B cell (primary cell): ENCODE results near the gene FEV. TPM values are rescaled to one million over a fixed set of nuclear protein-coding genes. Genes with fewer than 3 reads are reported as not detected.

Source experiments
- ATAC-seq: fragments of 200-7000 bp; cut with Tn5 transposase; one replicate; pipeline ENCODE4 v1.10.0; 2021; ENCODE audit warnings: low read depth, mild to moderate bottlenecking, moderate number of reproducible peaks, moderate library complexity
- CTCF ChIA-PET: fragments of 350-600 bp; sonication (Branson Sonifier 250); formaldehyde crosslinking; loops from one replicate; lab custom pipeline; 2021; ENCODE audit warnings: antibody characterized with exemption, inconsistent platforms; lab: Charles Lee
- POLR2A ChIA-PET: fragments of 350-600 bp; sonication (Branson Sonifier 250); formaldehyde crosslinking; loops from one replicate; lab custom pipeline; 2021; ENCODE audit warnings: antibody characterized with exemption; lab: Charles Lee
- DNase-seq: peaks from one replicate; pipeline ENCODE4 v3.0.0; 2013
- H2AFZ ChIP-seq: 2 replicates; pipeline ENCODE4 v1.6.1; 2012; ENCODE audit warnings: mild to moderate bottlenecking, low read depth, low read length; ENCODE audit not compliant: insufficient read depth, poor library complexity, severe bottlenecking
- H3K27ac ChIP-seq, 2 donors: 1 replicate in 1 of 2; 2 replicates in 1 of 2; pipeline ENCODE4 v1.5.1; 2012 to 2013; ENCODE audit warnings: low read length in 2 of 2, mild to moderate bottlenecking in 2 of 2, moderate library complexity in 1 of 2
- H3K27me3 ChIP-seq, 4 experiments: fragments of 200-600 bp in 1 of 4; sonication (generic) in 1 of 4; replicated peaks in 1 of 4; 1 replicate in 2 of 4; 2 replicates in 2 of 4; pipeline versions ENCODE4 v1.6.1 to v1.7.0; 2013 to 2016; ENCODE audit warnings: low read length in 3 of 4, mild to moderate bottlenecking in 2 of 4, mixed read lengths in 1 of 4, moderate library complexity in 1 of 4; ENCODE audit not compliant: insufficient read depth in 4 of 4, control insufficient read depth in 3 of 4; ENCODE audit errors: control extremely low read depth in 1 of 4
- H3K36me3 ChIP-seq, 2 experiments: replicated peaks in 1 of 2; 1 replicate in 1 of 2; 2 replicates in 1 of 2; pipeline versions ENCODE4 v1.6.1 to v1.7.1; 2013; ENCODE audit warnings: low read length in 1 of 2; ENCODE audit not compliant: insufficient read depth in 2 of 2, control insufficient read depth in 1 of 2; ENCODE audit errors: control extremely low read depth in 1 of 2, extremely low read depth in 1 of 2
- H3K4me1 ChIP-seq, 2 donors: fragments of 200-600 bp in 1 of 2; sonication (generic) in 1 of 2; 1 replicate in 1 of 2; 2 replicates in 1 of 2; pipeline versions ENCODE4 v1.5.1 to v1.6.1; 2013 to 2017; ENCODE audit warnings: low read length in 2 of 2; ENCODE audit not compliant: control insufficient read depth in 2 of 2, insufficient read depth in 2 of 2
- H3K4me2 ChIP-seq: replicated peaks from 2 replicates; pipeline ENCODE3; 2012; ENCODE audit warnings: mild to moderate bottlenecking, low read depth, low read length; ENCODE audit not compliant: poor library complexity, severe bottlenecking
- H3K4me3 ChIP-seq, 5 experiments: fragments of 200-600 bp in 1 of 5; sonication (generic) in 1 of 5; 1 replicate in 3 of 5; 2 replicates in 2 of 5; pipeline versions ENCODE4 v1.5.1 to v1.7.0; 2011 to 2016; ENCODE audit warnings: low read length in 4 of 5, mild to moderate bottlenecking in 4 of 5, low read depth in 2 of 5, control low read depth in 1 of 5, moderate library complexity in 1 of 5; ENCODE audit not compliant: insufficient read depth in 1 of 5; ENCODE audit errors: control extremely low read depth in 1 of 5, extremely low read depth in 1 of 5
- H3K79me2 ChIP-seq: fragments of 200-600 bp; sonication (generic); one replicate; pipeline ENCODE4 v1.6.0; 2016; ENCODE audit warnings: low read length; ENCODE audit not compliant: control insufficient read depth, insufficient read depth
- H3K9ac ChIP-seq: fragments of 200-600 bp; sonication (generic); 2 replicates; pipeline ENCODE4 v1.6.1; 2017; ENCODE audit warnings: mild to moderate bottlenecking, low read length, moderate library complexity
- H3K9me3 ChIP-seq, 3 donors: one replicate each; pipeline versions ENCODE4 v1.6.1 to v1.7.1; 2013; ENCODE audit warnings: low read length in 2 of 3; ENCODE audit not compliant: control insufficient read depth in 2 of 3, insufficient read depth in 1 of 3; ENCODE audit errors: control extremely low read depth in 1 of 3
- H4K20me1 ChIP-seq: 2 replicates; pipeline ENCODE4 v1.6.0; 2012; ENCODE audit warnings: mild to moderate bottlenecking, low read length; ENCODE audit not compliant: insufficient read depth, control insufficient read depth, poor library complexity, severe bottlenecking
- H3K27ac Mint-ChIP-seq: one replicate; pipeline ENCODE4 v1.8.0; 2021; ENCODE audit warnings: mixed read lengths
- H3K27me3 Mint-ChIP-seq: one replicate; pipeline ENCODE4 v1.8.0; 2021; ENCODE audit warnings: mixed read lengths
- H3K4me1 Mint-ChIP-seq: one replicate; pipeline ENCODE4 v1.8.0; 2021; ENCODE audit warnings: mixed read lengths
- H3K4me3 Mint-ChIP-seq: one replicate; pipeline ENCODE4 v1.8.0; 2021; ENCODE audit warnings: mixed read lengths
- H3K9me3 Mint-ChIP-seq: one replicate; pipeline ENCODE4 v1.8.0; 2022; ENCODE audit warnings: mixed read lengths; ENCODE audit not compliant: insufficient read depth
- CTCF ChIP-seq: fragments of 200-600 bp; IDR thresholded peaks from one replicate; pipeline ENCODE4 v1.8.0; 2022; ENCODE audit warnings: antibody characterized with exemption, mild to moderate bottlenecking
- EZH2 ChIP-seq: IDR thresholded peaks from 2 replicates; pipeline ENCODE4 v1.6.1; 2012; ENCODE audit warnings: borderline replicate concordance, low read depth, mild to moderate bottlenecking, moderate library complexity, low read length; ENCODE audit not compliant: insufficient read depth, poor library complexity, severe bottlenecking
- WGBS: methylation state at CpG from one replicate; pipeline ENCODE4 v1.1.5; 2013; ENCODE audit warnings: missing lambda C conversion rate; ENCODE audit not compliant: insufficient coverage; 5-methylcytosine and 5-hydroxymethylcytosine counted together
- intact Hi-C: fragments of 100-400 bp; cut with micrococcal nuclease; formaldehyde crosslinking; loops from one replicate; pipeline ENCODE4 v1.10.0; 2022
- polyA plus RNA-seq: library from polyadenylated mRNA; depleted of rRNA; stranded (reverse); fragments of >200 nt; gene quantifications from 2 replicates; pipeline ENCODE4 v1.2.3, GENCODE V29; 2012
- total RNA-seq, 2 donors: library from RNA; stranded (reverse); fragments of 120-200 nt in 1 of 2; gene quantifications; 1 replicate in 1 of 2; 2 replicates in 1 of 2; pipeline versions ENCODE4 v1.2.3 to v1.2.4, GENCODE V29; 2013 to 2022

FEV gene
- total and polyA plus RNA-seq, 2 donors (not counting 1 experiment from before 2014, with no cell fraction given): not detected

GRCh38 chr2:218961651-218962570 lies 23.1 kb downstream of the FEV start:
- peaks cover 69% of the 10 kb centered on the region for H3K27me3 Mint-ChIP-seq
- Histone ChIP-seq H3K9ac (no peak overlapping the region), H4K20me1 (no peaks in the 10 kb centered on the region), H3K4me1 (peaks cover 24 to 39% of the 10 kb centered on the region in 2 donors), H3K36me3 (no peaks in the 10 kb centered on the region), H3K4me2 (peak overlapping the region; percentile 94), H2AFZ (no peak overlapping the region), H3K27me3 (peaks cover 0 to 71% (median 46%) of the 10 kb centered on the region in 4 experiments), H3K9me3 (peaks cover 0 to 36% (median 3%) of the 10 kb centered on the region in 3 donors), H3K4me3 (no peak overlapping the region), H3K27ac (no peak overlapping the region), H3K79me2 (no peaks in the 10 kb centered on the region)
- H3K4me3 Mint-ChIP-seq: no peak overlapping the region
- TF ChIP-seq EZH2 (peak; percentile 10), CTCF (no peak)
- intact Hi-C loops: no loop called here
- WGBS: 16% methylated on average over 22 of the region's 34 CpGs
- ChIA-PET CTCF (interaction anchor here (0.5 to 1.6 kb wide), 4 partner anchors 16 to 112 kb away, joined by 3 to 6 read pairs (median 4); no protein-coding TSS in a partner anchor), POLR2A (no interaction called here)
- no peak overlapping the region for H3K27ac Mint-ChIP-seq
- H3K9me3 Mint-ChIP-seq: no peaks in the 10 kb centered on the region
- DNase-seq: no peak
- no peak for ATAC-seq
- peaks cover 21% of the 10 kb centered on the region for H3K4me1 Mint-ChIP-seq

- ChIA-PET CTCF (interaction anchor here (1.1 to 1.6 kb wide), 3 partner anchors 16 to 85 kb away, joined by 3 to 6 read pairs (median 5); no protein-coding TSS in a partner anchor), POLR2A (no interaction called here)
- no peaks in the 10 kb centered on the region for H4K20me1 ChIP-seq
- ATAC-seq (no peak), DNase-seq (no peak)
- 21% methylated on average over 2 of the region's 4 CpGs for WGBS
- H3K79me2 ChIP-seq: no peaks in the 10 kb centered on the region
- H3K9me3 Mint-ChIP-seq: no peaks in the 10 kb centered on the region
- H3K4me3 ChIP-seq: no peak overlapping the region
- no peak overlapping the region for H3K27ac Mint-ChIP-seq
- intact Hi-C loops: no loop called here
- H2AFZ ChIP-seq: no peak overlapping the region
- no peak overlapping the region for H3K27ac ChIP-seq
- peaks cover 0 to 71% (median 46%) of the 10 kb centered on the region in 4 experiments for H3K27me3 ChIP-seq
- no peaks in the 10 kb centered on the region for H3K36me3 ChIP-seq
- no peak overlapping the region for H3K9ac ChIP-seq
- H3K4me3 Mint-ChIP-seq: peak overlapping the region; percentile 47
- peak overlapping the region; percentile 94 for H3K4me2 ChIP-seq
- peaks cover 24 to 39% of the 10 kb centered on the region in 2 donors for H3K4me1 ChIP-seq
- TF ChIP-seq CTCF (no peak), EZH2 (no peak)
- H3K27me3 Mint-ChIP-seq: peaks cover 72% of the 10 kb centered on the region
- peaks cover 0 to 36% (median 3%) of the 10 kb centered on the region in 3 donors for H3K9me3 ChIP-seq
- peaks cover 21% of the 10 kb centered on the region for H3K4me1 Mint-ChIP-seq
Observed at GRCh38 chr2:218961229-218961628, 23.8 kb downstream of the FEV start.
